ENCODE measurements around the gene LDHB. TPM values are rescaled to one million over a fixed set of nuclear protein-coding genes. Genes with fewer than 3 reads are reported as not detected.

Gene LDHB
- total RNA-seq, 1 experiment from 2014 or later = 1,454 TPM

DNA sequence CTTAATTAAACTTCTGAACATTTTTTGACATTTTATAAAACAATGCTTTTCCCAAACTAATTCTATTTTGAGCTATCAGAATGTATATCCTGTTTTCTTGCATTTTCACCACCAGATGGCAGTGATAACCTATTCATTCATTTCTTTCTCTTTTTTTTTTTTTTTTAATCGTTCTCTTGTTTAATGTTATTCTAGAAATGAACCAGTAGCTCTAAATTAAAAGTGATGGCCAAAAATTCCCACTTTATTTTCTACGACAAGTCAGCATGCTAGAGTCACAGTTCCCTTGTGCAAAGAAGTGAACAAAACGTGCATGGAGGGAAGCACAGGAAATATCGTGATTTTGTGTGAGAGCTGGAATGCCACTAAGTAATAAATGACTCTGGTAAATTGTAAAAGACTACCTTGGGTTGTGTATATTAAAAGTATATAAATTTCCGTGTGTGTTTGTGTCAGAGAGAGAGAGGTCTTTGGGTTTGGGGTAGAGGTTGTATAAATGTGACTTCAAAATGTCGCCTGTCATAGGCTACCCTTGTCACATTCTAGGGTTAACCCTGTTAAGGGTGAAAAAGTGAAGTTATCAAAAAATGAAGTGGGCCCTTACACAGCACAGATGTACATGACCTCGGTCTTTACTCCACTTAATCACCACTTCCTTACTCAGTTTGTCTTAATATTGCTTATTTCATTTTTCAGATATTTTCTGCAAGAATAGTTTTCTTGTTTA is 40.4 kb upstream of the LDHB start:
- intact Hi-C loops (cut with micrococcal nuclease) = loop anchor here (1.0 to 10.0 kb wide), 3 partner anchors 291 to 747 kb away; no protein-coding TSS in a partner anchor
- no peak overlapping the region for H3K4me3 ChIP-seq (replicated peaks in 1 of 2; ENCODE audit: low read depth in 1 of 2, low read length in 2 of 2)
- no peak overlapping the region for H3K27ac ChIP-seq (ENCODE audit: low read depth, low read length)
- H4K20me1 ChIP-seq (ENCODE audit: insufficient read depth) = no peaks in the 10 kb centered on the region
- H3K79me2 ChIP-seq (ENCODE audit: insufficient read depth, low read length) = no peaks in the 10 kb centered on the region
- 0 out of 2 replicates have a peak, but pooled peaks have one; percentile 49 for ATAC-seq
- no TSS peak for BruUV-seq (replicated peaks)
- POLR2A ChIA-PET = interaction anchor here (0.7 to 1.2 kb wide), 4 partner anchors 41 to 375 kb away, joined by 3 to 5 read pairs (median 3); partner anchors contain the start of gene LDHB
- TF ChIP-seq POLR2AphosphoS5 (IDR thresholded peaks at IDR 0.05; ENCODE audit: low read depth, low read length) = no peak
- no peak for TF ChIP-seq FOSL1 (IDR thresholded peaks at IDR 0.05; ENCODE audit: low read depth)
- TF ChIP-seq, protein P1, sequence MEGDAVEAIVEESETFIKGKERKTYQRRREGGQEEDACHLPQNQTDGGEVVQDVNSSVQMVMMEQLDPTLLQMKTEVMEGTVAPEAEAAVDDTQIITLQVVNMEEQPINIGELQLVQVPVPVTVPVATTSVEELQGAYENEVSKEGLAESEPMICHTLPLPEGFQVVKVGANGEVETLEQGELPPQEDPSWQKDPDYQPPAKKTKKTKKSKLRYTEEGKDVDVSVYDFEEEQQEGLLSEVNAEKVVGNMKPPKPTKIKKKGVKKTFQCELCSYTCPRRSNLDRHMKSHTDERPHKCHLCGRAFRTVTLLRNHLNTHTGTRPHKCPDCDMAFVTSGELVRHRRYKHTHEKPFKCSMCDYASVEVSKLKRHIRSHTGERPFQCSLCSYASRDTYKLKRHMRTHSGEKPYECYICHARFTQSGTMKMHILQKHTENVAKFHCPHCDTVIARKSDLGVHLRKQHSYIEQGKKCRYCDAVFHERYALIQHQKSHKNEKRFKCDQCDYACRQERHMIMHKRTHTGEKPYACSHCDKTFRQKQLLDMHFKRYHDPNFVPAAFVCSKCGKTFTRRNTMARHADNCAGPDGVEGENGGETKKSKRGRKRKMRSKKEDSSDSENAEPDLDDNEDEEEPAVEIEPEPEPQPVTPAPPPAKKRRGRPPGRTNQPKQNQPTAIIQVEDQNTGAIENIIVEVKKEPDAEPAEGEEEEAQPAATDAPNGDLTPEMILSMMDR (IDR thresholded peaks at IDR 0.05 in 2 of 3, conservative IDR thresholded peaks at IDR 0.05 in 1 of 3; ENCODE audit: borderline replicate concordance in 1 of 3, insufficient read depth in 1 of 3, low read depth in 2 of 3, low read length in 2 of 3) = peak; percentile 37 to 80 (median 59); a peak in 5 of 6 replicates
- TF ChIP-seq RAD21 (IDR thresholded peaks at IDR 0.05; ENCODE audit: low read depth) = peak; percentile 69
- no peaks in the 10 kb centered on the region; a peak in 1 of 4 replicates for H3K4me1 ChIP-seq (ENCODE audit: control insufficient read depth in 1 of 2, insufficient read depth in 2 of 2, low read length in 2 of 2)
- CTCF ChIA-PET = interaction anchor here (0.7 to 3.3 kb wide), 33 partner anchors 9 to 760 kb away, joined by 3 to 142 read pairs (median 4); no protein-coding TSS in a partner anchor
- no peaks in the 10 kb centered on the region for H3K9me2 ChIP-seq (ENCODE audit: insufficient read depth)
- no peak overlapping the region for H3K9ac ChIP-seq (ENCODE audit: low read length)
- DNase-seq (ENCODE audit: low read depth, low spot score) = peak; percentile 31
- no peaks in the 10 kb centered on the region for H3K9me3 ChIP-seq (ENCODE audit: control insufficient read depth in 1 of 2, insufficient read depth in 1 of 2, low read depth in 1 of 2, low read length in 2 of 2)
- peak overlapping the region; percentile 49 for H3K4me2 ChIP-seq (ENCODE audit: low read length)
- H3K27me3 ChIP-seq (ENCODE audit: insufficient read depth, low read length) = no peaks in the 10 kb centered on the region
- no peaks in the 10 kb centered on the region for H3K36me3 ChIP-seq (ENCODE audit: control insufficient read depth in 1 of 2, insufficient read depth in 2 of 2, low read length in 2 of 2)
- peak overlapping the region; percentile 83 for H2AFZ ChIP-seq (ENCODE audit: low read depth, low read length, poor library complexity, severe bottlenecking)
- RAD21 ChIA-PET (ENCODE audit: low non-redundant PET in 1 of 2, low total read pairs in 2 of 2, uncharacterized antibody in 2 of 2, unreplicated experiment in 2 of 2) = interaction anchor here (0.6 to 1.5 kb wide), 11 partner anchors 165 to 750 kb away, joined by 3 to 20 read pairs (median 3); no protein-coding TSS in a partner anchor

DNA sequence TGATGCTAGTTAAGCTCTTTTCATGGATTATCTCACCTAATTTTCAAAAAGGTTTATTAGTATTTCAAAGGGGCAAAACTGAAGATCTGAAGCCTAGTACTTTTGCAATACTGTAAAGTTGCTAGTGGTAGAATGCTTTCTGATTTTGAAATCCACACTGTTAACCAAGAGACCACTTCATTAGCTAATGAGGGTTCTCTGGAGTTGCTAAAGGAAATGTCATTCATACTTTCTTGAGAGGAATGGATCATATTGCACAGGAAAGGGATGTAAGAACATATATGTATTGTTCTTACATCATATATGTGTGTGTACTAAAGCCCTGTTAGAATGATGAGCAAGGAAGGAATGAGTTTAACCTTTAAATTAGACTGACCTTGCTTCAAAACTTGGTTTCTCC is 39.0 kb upstream of the LDHB start:
- Histone ChIP-seq H3K36me3 (ENCODE audit: control insufficient read depth in 1 of 2, insufficient read depth in 2 of 2, low read length in 2 of 2) (no peaks in the 10 kb centered on the region), H3K79me2 (ENCODE audit: insufficient read depth, low read length) (no peaks in the 10 kb centered on the region), H2AFZ (ENCODE audit: low read depth, low read length, poor library complexity, severe bottlenecking) (no peak overlapping the region), H3K4me1 (ENCODE audit: control insufficient read depth in 1 of 2, insufficient read depth in 2 of 2, low read length in 2 of 2) (no peaks in the 10 kb centered on the region; a peak in 1 of 4 replicates), H3K4me3 (replicated peaks in 1 of 2; ENCODE audit: low read depth in 1 of 2, low read length in 2 of 2) (no peak overlapping the region), H3K9me3 (ENCODE audit: control insufficient read depth in 1 of 2, insufficient read depth in 1 of 2, low read depth in 1 of 2, low read length in 2 of 2) (no peaks in the 10 kb centered on the region), H3K27ac (ENCODE audit: low read depth, low read length) (no peak overlapping the region), H3K9ac (ENCODE audit: low read length) (no peak overlapping the region), H3K27me3 (ENCODE audit: insufficient read depth, low read length) (no peaks in the 10 kb centered on the region), H4K20me1 (ENCODE audit: insufficient read depth) (no peaks in the 10 kb centered on the region), H3K4me2 (ENCODE audit: low read length) (no peak overlapping the region), H3K9me2 (ENCODE audit: insufficient read depth) (no peaks in the 10 kb centered on the region)
- ChIA-PET CTCF (interaction anchor here (1.3 to 2.0 kb wide), 4 partner anchors 283 to 747 kb away, joined by 4 to 10 read pairs (median 6); no protein-coding TSS in a partner anchor), POLR2A (interaction anchor here (1.2 kb wide), 1 partner anchor 39 kb away, joined by 3 read pairs; the partner anchor contains the start of gene LDHB), RAD21 (ENCODE audit: low non-redundant PET in 1 of 2, low total read pairs in 2 of 2, uncharacterized antibody in 2 of 2, unreplicated experiment in 2 of 2) (no interaction called here)
- DNase-seq (ENCODE audit: low read depth, low spot score) = no peak
- no peak for ATAC-seq
- BruUV-seq (replicated peaks) = no TSS peak
- TF ChIP-seq FOSL1 (IDR thresholded peaks at IDR 0.05; ENCODE audit: low read depth) = no peak
- TF ChIP-seq, protein P2, sequence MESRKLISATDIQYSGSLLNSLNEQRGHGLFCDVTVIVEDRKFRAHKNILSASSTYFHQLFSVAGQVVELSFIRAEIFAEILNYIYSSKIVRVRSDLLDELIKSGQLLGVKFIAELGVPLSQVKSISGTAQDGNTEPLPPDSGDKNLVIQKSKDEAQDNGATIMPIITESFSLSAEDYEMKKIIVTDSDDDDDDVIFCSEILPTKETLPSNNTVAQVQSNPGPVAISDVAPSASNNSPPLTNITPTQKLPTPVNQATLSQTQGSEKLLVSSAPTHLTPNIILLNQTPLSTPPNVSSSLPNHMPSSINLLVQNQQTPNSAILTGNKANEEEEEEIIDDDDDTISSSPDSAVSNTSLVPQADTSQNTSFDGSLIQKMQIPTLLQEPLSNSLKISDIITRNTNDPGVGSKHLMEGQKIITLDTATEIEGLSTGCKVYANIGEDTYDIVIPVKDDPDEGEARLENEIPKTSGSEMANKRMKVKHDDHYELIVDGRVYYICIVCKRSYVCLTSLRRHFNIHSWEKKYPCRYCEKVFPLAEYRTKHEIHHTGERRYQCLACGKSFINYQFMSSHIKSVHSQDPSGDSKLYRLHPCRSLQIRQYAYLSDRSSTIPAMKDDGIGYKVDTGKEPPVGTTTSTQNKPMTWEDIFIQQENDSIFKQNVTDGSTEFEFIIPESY (IDR thresholded peaks at IDR 0.05; ENCODE audit: extremely low read depth, insufficient replicate concordance, low read length) = no peak
- TF ChIP-seq, protein P3, sequence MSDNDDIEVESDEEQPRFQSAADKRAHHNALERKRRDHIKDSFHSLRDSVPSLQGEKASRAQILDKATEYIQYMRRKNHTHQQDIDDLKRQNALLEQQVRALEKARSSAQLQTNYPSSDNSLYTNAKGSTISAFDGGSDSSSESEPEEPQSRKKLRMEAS (IDR thresholded peaks at IDR 0.05) = no peak
- TF ChIP-seq, protein P4, sequence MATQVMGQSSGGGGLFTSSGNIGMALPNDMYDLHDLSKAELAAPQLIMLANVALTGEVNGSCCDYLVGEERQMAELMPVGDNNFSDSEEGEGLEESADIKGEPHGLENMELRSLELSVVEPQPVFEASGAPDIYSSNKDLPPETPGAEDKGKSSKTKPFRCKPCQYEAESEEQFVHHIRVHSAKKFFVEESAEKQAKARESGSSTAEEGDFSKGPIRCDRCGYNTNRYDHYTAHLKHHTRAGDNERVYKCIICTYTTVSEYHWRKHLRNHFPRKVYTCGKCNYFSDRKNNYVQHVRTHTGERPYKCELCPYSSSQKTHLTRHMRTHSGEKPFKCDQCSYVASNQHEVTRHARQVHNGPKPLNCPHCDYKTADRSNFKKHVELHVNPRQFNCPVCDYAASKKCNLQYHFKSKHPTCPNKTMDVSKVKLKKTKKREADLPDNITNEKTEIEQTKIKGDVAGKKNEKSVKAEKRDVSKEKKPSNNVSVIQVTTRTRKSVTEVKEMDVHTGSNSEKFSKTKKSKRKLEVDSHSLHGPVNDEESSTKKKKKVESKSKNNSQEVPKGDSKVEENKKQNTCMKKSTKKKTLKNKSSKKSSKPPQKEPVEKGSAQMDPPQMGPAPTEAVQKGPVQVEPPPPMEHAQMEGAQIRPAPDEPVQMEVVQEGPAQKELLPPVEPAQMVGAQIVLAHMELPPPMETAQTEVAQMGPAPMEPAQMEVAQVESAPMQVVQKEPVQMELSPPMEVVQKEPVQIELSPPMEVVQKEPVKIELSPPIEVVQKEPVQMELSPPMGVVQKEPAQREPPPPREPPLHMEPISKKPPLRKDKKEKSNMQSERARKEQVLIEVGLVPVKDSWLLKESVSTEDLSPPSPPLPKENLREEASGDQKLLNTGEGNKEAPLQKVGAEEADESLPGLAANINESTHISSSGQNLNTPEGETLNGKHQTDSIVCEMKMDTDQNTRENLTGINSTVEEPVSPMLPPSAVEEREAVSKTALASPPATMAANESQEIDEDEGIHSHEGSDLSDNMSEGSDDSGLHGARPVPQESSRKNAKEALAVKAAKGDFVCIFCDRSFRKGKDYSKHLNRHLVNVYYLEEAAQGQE (IDR thresholded peaks at IDR 0.05; ENCODE audit: low read depth) = no peak
- intact Hi-C loops (cut with micrococcal nuclease) = loop anchor here (1.0 to 10.0 kb wide), 2 partner anchors 322 to 748 kb away; no protein-coding TSS in a partner anchor

All from HCT116 (cell line).